Measurements from ENCODE around the gene SLC17A5. TPM values are rescaled to one million over a fixed set of nuclear protein-coding genes. Genes with fewer than 3 reads are reported as not detected.
A peak's percentile ranks its signal among the peaks of the same experiment; 100 is the strongest.

The SLC17A5 gene
- total RNA-seq, 1 experiment from 2014 or later = 16.9 TPM

DNA sequence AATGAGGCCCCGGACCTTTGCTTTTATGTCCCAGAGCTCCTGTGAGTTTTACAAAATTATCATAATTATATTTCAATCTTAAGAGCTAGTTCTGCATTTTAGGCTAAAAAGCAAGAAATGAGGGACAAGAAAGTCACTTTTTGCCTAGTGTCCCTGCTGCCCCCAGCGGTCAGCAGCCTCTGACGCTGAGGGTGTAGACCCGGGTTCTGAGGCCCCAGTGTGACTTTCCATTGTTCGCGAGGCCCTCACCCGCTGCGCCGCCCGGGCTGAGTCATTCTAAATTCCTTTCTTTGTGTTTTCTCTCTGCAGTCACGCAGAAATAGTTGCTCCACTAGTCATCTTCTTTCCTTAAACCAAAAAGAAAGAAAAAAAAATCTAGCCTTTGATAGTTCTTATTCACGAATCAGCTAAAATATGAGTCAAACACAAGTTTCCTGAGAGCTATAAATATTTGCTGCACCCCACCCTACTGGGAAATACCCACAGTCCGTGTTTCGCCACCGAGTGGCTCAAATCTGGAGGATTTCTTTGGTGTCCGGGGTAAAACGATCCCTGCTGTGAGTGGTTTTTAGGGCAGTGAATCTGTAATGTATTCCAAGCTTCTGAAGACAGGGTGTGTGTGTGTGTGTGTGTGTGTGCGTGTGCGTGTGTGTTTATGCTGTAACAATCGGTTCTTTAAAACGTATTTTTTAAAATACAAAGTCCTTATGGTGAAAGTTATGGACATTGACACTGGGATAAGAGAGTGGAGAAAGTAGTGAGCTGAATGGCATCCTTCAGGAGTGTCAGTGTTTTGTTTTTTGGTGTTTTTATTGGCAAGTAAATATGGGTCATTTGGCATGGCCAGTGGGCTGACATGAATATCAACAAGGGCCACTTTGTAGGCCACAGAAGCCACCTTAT lies 73.3 kb downstream of the SLC17A5 start:
- intact Hi-C loops (cut with micrococcal nuclease; ENCODE audit: unreplicated experiment) = loop anchor here (1.0 to 2.0 kb wide), 6 partner anchors 14 to 74 kb away; partner anchors contain the start of gene EEF1A1
- peak overlapping the region; percentile 60 for H3K4me3 ChIP-seq
- peak overlapping the region; percentile 99 for H3K27ac ChIP-seq
- H3K4me2 ChIP-seq = peak overlapping the region; percentile 91
- peak; percentile 56; the same call in 1 of the 2 replicates for TF ChIP-seq CTCF (conservative IDR thresholded peaks at IDR 0.05)
- no peak for TF ChIP-seq EZH2 (IDR thresholded peaks at IDR 0.05; ENCODE audit: low read depth)
- ChIA-PET POLR2A (ENCODE audit: unreplicated experiment) (interaction anchor here (0.5 to 1.9 kb wide), 19 partner anchors 12 to 220 kb away, joined by 3 to 22 read pairs (median 5); partner anchors contain the start of genes DDX43 and EEF1A1), CTCF (interaction anchor here (0.5 to 1.5 kb wide), 7 partner anchors 25 to 102 kb away, joined by 3 to 8 read pairs (median 3); no protein-coding TSS in a partner anchor)
- peaks cover 61% of the 10 kb centered on the region for H3K4me1 ChIP-seq (replicated peaks; ENCODE audit: insufficient read depth)
- peak overlapping the region; percentile 70 for H2AFZ ChIP-seq
- no peaks in the 10 kb centered on the region for H4K20me1 ChIP-seq (ENCODE audit: insufficient read depth)
- H3K27me3 ChIP-seq (ENCODE audit: insufficient read depth, low read depth) = no peaks in the 10 kb centered on the region
- 0 out of 2 replicates have a peak, but pooled peaks cover 11% of the 10 kb centered on the region for H3K79me2 ChIP-seq (ENCODE audit: low read depth)
- H3K36me3 ChIP-seq (ENCODE audit: low read depth) = no peaks in the 10 kb centered on the region
- H3F3A ChIP-seq (ENCODE audit: insufficient read depth, low read depth) = peaks cover 67% of the 10 kb centered on the region
- H3K9me3 ChIP-seq (ENCODE audit: insufficient read depth, low read depth) = no peaks in the 10 kb centered on the region
- no peaks in the 10 kb centered on the region for H3K9me2 ChIP-seq (ENCODE audit: insufficient read depth)
- TSS peak; percentile 97 for BruUV-seq (replicated peaks)
- DNase-seq = peak; percentile 97

GRCh38 chr6:73579851-73580246 lies 73.9 kb downstream of the SLC17A5 start:
- intact Hi-C loops (cut with micrococcal nuclease; ENCODE audit: unreplicated experiment) = loop anchor here (1.0 to 2.0 kb wide), 6 partner anchors 14 to 74 kb away; partner anchors contain the start of gene EEF1A1
- DNase-seq = peak; percentile 71 to 92
- Histone ChIP-seq H3K79me2 (ENCODE audit: low read depth) (0 out of 2 replicates have a peak, but pooled peaks cover 11% of the 10 kb centered on the region), H3K36me3 (ENCODE audit: low read depth) (no peaks in the 10 kb centered on the region), H3K4me2 (peak overlapping the region; percentile 91), H4K20me1 (ENCODE audit: insufficient read depth) (no peaks in the 10 kb centered on the region), H3K27ac (peak overlapping the region; percentile 99), H3K4me1 (replicated peaks; ENCODE audit: insufficient read depth) (peaks cover 54% of the 10 kb centered on the region), H2AFZ (0 out of 2 replicates have a peak overlapping the region, but pooled peaks have one; percentile 4), H3F3A (ENCODE audit: insufficient read depth, low read depth) (peaks cover 61% of the 10 kb centered on the region), H3K27me3 (ENCODE audit: insufficient read depth, low read depth) (no peaks in the 10 kb centered on the region), H3K9me3 (ENCODE audit: insufficient read depth, low read depth) (no peaks in the 10 kb centered on the region), H3K4me3 (peak overlapping the region; percentile 47; the same call in 1 of the 2 replicates), H3K9me2 (ENCODE audit: insufficient read depth) (no peaks in the 10 kb centered on the region)
- TSS peak; percentile 75 for BruUV-seq (replicated peaks)
- ChIA-PET POLR2A (ENCODE audit: unreplicated experiment) (interaction anchor here (0.5 to 1.9 kb wide), 19 partner anchors 12 to 221 kb away, joined by 3 to 22 read pairs (median 5); partner anchors contain the start of gene EEF1A1), CTCF (interaction anchor here (0.6 to 1.5 kb wide), 7 partner anchors 26 to 101 kb away, joined by 3 to 8 read pairs (median 3); partner anchors contain the start of gene EEF1A1)
- TF ChIP-seq EZH2 (IDR thresholded peaks at IDR 0.05; ENCODE audit: low read depth) (no peak), CTCF (conservative IDR thresholded peaks at IDR 0.05) (no peak)

DNA sequence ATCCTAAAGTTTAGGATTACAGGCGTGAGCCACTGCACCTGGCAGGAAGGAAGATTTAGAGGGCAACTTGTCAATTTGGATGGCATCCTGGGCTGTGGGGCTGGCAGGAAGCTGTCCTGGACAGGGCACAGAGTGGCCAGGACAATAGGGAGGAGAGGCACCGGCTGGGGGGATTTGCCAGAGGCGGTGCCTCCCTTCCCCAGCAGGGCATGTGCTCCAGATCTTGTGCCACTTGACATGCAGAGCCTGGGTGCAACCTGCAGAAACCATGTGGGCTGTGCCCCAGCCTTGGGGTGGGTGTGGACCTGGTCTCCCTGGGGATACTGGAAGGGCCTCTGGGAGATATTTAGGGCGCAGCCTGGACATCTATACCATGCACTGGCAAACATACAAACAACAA lies 74.4 kb downstream of the SLC17A5 start:
- H3F3A ChIP-seq (ENCODE audit: insufficient read depth, low read depth) = peaks cover 58% of the 10 kb centered on the region
- DNase-seq = peak in 1 of 2 experiments; percentile 78
- no peaks in the 10 kb centered on the region for H4K20me1 ChIP-seq (ENCODE audit: insufficient read depth)
- peak overlapping the region; percentile 99 for H3K27ac ChIP-seq
- no peaks in the 10 kb centered on the region for H3K36me3 ChIP-seq (ENCODE audit: low read depth)
- ChIA-PET POLR2A (ENCODE audit: unreplicated experiment) (interaction anchor here (0.6 to 1.7 kb wide), 6 partner anchors 11 to 629 kb away, joined by 3 to 25 read pairs (median 6); no protein-coding TSS in a partner anchor), CTCF (interaction anchor here (0.6 to 0.7 kb wide), 3 partner anchors 26 to 66 kb away, joined by 3 to 20 read pairs (median 4); partner anchors contain the start of gene EEF1A1)
- H3K4me2 ChIP-seq = peak overlapping the region; percentile 91
- intact Hi-C loops (cut with micrococcal nuclease; ENCODE audit: unreplicated experiment) = no loop called here
- H3K27me3 ChIP-seq (ENCODE audit: insufficient read depth, low read depth) = no peaks in the 10 kb centered on the region
- H3K9me3 ChIP-seq (ENCODE audit: insufficient read depth, low read depth) = no peaks in the 10 kb centered on the region
- TF ChIP-seq CTCF (conservative IDR thresholded peaks at IDR 0.05) (no peak), EZH2 (IDR thresholded peaks at IDR 0.05; ENCODE audit: low read depth) (no peak)
- peaks cover 51% of the 10 kb centered on the region for H3K4me1 ChIP-seq (replicated peaks; ENCODE audit: insufficient read depth)
- 0 out of 2 replicates have a peak, but pooled peaks cover 11% of the 10 kb centered on the region for H3K79me2 ChIP-seq (ENCODE audit: low read depth)
- peak overlapping the region; percentile 30; the same call in 1 of the 2 replicates for H3K4me3 ChIP-seq
- peak overlapping the region; percentile 4; the same call in 1 of the 2 replicates for H2AFZ ChIP-seq
- no peaks in the 10 kb centered on the region for H3K9me2 ChIP-seq (ENCODE audit: insufficient read depth)
- BruUV-seq (replicated peaks) = no TSS peak
